Adipocyte (in vitro differentiated cells): ENCODE measurements around the gene RSL1D1.
"Not testable (repeated sequence)": the region's sequence is repeated elsewhere in the genome, so short reads cannot be mapped to it uniquely, and the experiment has no call there.

Experiments
- DNase-seq: peaks from one replicate; pipeline ENCODE4 v3.0.0-alpha.2; 2015; ENCODE audit warnings: low read depth
- H3K27me3 ChIP-seq: replicated peaks from 2 replicates; pipeline ENCODE4 v1.7.0; 2013; ENCODE audit warnings: mild to moderate bottlenecking, low read length, moderate library complexity; ENCODE audit not compliant: control insufficient read depth, insufficient read depth
- H3K36me3 ChIP-seq: 2 replicates; pipeline ENCODE4 v1.7.0; 2013; ENCODE audit warnings: low read length, mild to moderate bottlenecking, moderate library complexity; ENCODE audit not compliant: control insufficient read depth, insufficient read depth, severe bottlenecking
- H3K4me1 ChIP-seq: 2 replicates; pipeline ENCODE4 v1.7.0; 2013; ENCODE audit warnings: mild to moderate bottlenecking, low read length, moderate library complexity; ENCODE audit not compliant: control insufficient read depth, insufficient read depth
- H3K4me3 ChIP-seq: 2 replicates; pipeline ENCODE4 v1.7.0; 2013; ENCODE audit warnings: mild to moderate bottlenecking, low read length, moderate library complexity
- H3K9ac ChIP-seq: 2 replicates; pipeline ENCODE4 v1.7.0; 2013; ENCODE audit warnings: mild to moderate bottlenecking, low read length, moderate library complexity
- H3K9me3 ChIP-seq: 2 replicates; pipeline ENCODE4 v1.7.0; 2013; ENCODE audit warnings: mild to moderate bottlenecking, low read length, moderate library complexity; ENCODE audit not compliant: control insufficient read depth

RSL1D1 gene

DNA sequence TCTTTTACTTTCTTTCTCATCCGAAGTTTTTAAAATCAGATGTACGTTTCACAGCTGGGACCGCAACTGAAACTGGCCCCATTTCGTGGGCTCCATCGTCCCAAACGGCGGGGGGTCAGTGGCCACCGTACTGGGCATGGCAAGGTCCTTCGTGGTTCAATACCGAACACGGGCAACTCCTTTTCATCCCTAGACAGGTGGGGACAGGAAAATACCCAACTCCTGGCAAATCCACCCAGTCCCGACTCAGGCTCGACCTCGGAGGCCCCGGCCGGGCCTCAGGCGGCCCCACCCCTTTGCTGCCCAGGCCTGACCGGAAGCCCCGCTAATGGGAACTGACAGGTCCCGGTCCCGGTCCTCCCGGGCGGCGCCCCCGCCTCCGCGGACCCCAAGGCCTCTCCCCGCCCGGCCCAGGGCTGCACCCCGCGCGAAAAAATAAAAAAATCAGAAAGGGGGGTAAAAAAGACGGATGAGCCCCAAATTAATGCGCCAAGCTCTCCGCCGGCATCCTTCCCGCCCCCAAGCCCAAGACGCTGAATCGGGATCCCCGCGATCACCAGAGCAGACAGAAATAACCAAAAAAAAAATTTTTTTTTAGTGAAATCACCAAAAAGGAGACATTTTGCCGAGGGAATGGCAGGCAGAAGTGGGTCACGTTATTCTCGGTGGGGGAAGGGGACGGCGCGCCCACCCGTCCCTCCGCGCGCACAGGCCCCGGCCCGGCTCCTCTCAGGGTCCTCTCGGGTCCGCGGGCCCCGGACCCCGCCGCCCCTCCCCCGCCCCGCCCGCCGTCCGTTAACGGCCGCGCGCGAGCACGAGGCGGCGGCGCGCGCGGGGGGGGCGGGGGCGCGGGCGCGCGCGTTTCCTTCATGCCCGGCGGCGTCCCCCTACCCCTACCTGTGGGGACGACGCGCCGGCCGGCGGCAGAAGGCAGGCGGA is 54.8 kb downstream of the RSL1D1 start:
- Histone ChIP-seq H3K36me3 (no peaks in the 10 kb centered on the region), H3K27me3 (no peaks in the 10 kb centered on the region), H3K4me1 (peaks cover 68% of the 10 kb centered on the region), H3K9me3 (no peaks in the 10 kb centered on the region), H3K9ac (peak overlapping the region; percentile 98), H3K4me3 (peak overlapping the region; percentile 88)
- peak; percentile 86 for DNase-seq

DNA sequence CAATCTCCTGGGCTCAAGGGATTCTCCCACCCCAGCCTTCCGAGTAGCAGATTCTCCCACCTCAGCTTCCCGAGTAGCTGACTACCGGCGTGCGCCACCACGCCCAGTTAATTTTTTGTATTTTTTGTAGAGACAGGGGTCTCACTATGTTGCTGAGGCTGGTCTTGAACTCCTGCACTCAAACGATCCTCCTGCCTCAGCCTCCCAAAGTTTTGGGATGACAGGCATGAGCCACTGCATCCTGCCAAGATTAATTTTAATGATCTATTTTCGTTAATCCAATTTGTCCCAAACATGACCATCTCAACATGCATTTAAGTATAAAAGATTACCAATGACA is 55.5 kb downstream of the RSL1D1 start:
- Histone ChIP-seq H3K9me3 (no peaks in the 10 kb centered on the region), H3K27me3 (no peaks in the 10 kb centered on the region), H3K4me1 (peaks cover 72% of the 10 kb centered on the region), H3K36me3 (no peaks in the 10 kb centered on the region), H3K4me3 (peak overlapping the region; percentile 88), H3K9ac (peak overlapping the region; percentile 98)
- no peak for DNase-seq

DNA sequence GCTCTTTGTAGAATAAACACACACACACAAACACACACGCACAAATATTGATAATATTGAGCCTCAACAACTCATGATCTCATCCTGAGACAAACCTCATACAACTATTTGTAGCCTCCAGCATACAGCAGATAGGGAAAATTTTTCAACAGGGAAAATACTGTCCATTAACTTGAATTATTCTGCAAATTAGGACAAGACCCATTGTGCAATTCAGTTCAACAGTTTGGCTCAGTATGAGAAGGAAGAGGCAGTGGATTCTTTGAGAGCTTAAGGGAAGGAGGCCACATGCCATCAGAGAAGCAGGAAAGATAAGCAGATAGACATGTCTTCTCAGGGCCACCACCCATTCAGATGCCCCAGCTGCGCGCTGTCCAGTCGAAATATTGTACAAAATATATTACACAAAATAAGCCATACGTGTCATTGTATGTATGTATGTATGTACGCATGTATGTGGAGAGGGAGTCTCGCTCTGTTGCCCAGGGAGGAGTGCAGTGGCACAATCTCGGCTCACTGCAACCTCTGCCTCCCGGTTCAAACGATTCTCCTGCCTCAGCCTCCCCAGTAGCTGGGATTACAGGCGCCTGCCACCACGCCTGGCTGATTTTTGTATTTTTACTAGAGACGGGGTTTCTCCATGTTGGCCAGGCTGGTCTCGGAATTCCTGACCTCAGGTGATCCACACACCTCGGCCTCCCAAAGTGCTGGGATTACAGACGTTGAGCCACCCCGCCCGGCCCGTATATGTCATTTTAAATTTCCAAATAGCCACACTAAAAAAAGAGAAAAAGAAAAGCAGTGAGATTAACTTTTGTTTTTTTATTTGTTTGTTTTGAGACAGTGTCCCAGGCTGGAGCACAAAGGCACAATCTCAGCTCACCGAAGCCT is 56.1 kb downstream of the RSL1D1 start:
- H3K9ac ChIP-seq = peak overlapping the region; percentile 98
- no peaks in the 10 kb centered on the region for H3K36me3 ChIP-seq
- H3K27me3 ChIP-seq = no peaks in the 10 kb centered on the region
- H3K4me1 ChIP-seq = peaks cover 72% of the 10 kb centered on the region
- DNase-seq = peak; percentile 54
- H3K9me3 ChIP-seq = no peaks in the 10 kb centered on the region
- H3K4me3 ChIP-seq = peak overlapping the region; percentile 88

DNA sequence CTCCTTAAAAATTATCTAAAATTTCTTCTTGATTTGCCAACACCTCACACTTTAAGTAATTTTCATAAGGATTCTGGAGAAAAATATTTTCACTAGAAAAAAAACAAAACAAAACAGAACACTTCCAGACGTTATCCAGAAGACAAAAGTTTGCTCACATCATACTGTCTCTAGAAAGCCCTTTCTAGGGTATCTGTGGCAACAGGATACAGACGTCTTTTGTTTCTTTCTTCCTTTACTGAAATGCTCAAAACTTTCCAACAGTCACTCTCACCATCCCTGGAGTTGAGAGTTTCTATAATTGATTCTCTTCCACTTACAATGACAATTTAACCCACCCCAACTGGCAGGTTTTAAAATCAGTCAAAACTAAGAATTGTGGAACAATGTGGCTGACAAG is 56.9 kb downstream of the RSL1D1 start:
- Histone ChIP-seq H3K4me3 (peak overlapping the region; percentile 88), H3K27me3 (no peaks in the 10 kb centered on the region), H3K4me1 (peaks cover 67% of the 10 kb centered on the region), H3K9ac (peak overlapping the region; percentile 16), H3K9me3 (no peaks in the 10 kb centered on the region), H3K36me3 (no peaks in the 10 kb centered on the region)
- no peak for DNase-seq

DNA sequence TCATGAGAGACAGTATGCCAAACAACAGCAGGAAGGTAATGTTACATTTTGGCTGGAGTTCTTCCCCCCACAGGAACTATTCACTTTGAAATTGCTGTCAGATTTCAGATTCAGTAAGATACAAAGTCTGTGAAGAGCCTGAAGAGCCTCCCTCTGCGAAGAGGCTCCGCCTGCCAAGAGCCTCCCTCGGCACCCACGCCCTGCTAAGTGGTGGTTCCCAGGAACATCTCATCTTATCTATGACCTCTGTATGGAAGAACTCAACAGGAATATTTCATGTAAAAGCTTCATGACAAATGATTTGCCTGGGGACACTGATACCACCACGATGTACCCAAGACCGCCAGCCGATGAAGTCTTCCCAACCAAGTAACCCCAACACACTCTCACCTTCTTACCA is 57.5 kb downstream of the RSL1D1 start:
- H3K4me3 ChIP-seq = peak overlapping the region; percentile 33
- peaks cover 66% of the 10 kb centered on the region for H3K4me1 ChIP-seq
- H3K9ac ChIP-seq = peak overlapping the region; percentile 16
- no peaks in the 10 kb centered on the region for H3K27me3 ChIP-seq
- H3K9me3 ChIP-seq = no peaks in the 10 kb centered on the region
- H3K36me3 ChIP-seq = no peaks in the 10 kb centered on the region
- DNase-seq = no peak

DNA sequence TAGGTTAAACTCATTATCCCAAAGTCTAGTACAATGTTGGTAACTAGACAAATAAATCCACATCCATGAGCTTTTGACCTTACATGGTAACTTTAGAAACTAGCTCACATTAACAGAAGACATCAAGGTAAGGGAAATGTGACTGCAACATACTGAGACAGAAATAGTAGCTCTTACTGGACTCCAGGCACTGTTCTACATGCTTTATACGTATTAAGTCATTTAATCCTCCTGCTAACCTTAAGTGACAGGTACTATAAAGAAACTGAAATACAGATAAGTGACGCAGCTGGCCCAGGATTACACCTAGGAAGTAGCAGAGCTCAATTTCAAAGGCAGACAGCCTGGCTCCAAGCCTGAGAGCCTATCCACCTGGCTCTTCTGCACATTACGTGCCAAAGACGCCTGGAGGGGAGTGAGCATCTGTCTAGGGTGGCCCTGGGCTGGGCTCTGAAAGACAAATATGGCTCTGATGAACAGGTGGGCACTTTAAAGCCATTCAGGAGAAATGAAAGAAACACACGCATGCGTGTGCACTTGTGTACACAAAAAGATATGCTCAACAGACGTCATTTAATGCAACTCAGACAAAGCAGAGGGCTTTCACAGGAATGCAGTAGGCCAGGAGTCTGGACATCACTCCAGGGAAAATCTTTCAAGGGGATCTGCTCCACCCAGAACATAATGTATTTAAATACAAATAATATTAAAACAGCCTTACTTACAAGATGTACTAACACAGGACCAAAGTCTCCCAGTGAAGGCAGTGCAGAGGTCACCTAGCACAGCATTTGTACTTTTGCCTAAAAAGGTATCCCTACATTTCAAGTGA is 58.7 kb downstream of the RSL1D1 start:
- H3K36me3 ChIP-seq = no peaks in the 10 kb centered on the region
- H3K4me3 ChIP-seq = no peak overlapping the region
- H3K27me3 ChIP-seq = no peaks in the 10 kb centered on the region
- H3K4me1 ChIP-seq = peaks cover 60% of the 10 kb centered on the region
- DNase-seq = no peak
- H3K9ac ChIP-seq = peak overlapping the region; percentile 3
- H3K9me3 ChIP-seq = no peaks in the 10 kb centered on the region

DNA sequence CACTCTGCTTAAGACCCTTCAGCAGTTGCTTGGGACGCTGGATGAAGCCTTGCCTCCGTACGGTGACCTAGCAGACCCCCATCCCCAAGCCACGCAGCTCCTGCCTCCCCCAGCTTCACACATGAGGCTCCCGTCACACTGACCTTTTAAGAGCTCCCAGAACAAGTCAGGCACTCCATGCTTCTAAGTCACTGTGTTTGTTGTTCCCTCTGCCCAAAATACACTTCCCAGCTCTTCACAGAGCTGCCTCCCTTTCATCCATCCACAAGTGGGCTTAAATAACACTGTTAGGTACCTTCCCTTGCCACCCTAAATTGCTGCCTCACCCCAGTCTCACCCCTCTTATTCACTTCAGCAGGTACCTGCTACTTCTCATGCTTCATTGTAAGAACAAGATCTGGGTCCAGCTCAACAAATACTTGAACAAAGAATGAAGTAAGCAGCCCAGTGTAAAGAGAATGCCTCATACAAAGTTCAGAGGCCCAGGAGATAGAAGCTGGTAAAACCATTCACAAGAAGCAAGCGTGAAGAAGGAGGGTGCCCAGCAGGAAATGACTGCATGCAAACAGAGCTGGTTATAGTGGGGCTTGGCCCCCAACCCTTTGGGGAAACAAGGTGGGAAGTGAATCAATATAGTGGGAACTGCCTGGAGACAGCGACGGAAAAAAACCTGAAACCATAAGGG is 60.1 kb downstream of the RSL1D1 start:
- DNase-seq = no peak
- peaks cover 60% of the 10 kb centered on the region for H3K4me1 ChIP-seq
- no peak overlapping the region for H3K4me3 ChIP-seq
- no peak overlapping the region for H3K9ac ChIP-seq
- H3K36me3 ChIP-seq = no peaks in the 10 kb centered on the region
- no peaks in the 10 kb centered on the region for H3K9me3 ChIP-seq
- H3K27me3 ChIP-seq = no peaks in the 10 kb centered on the region

DNA sequence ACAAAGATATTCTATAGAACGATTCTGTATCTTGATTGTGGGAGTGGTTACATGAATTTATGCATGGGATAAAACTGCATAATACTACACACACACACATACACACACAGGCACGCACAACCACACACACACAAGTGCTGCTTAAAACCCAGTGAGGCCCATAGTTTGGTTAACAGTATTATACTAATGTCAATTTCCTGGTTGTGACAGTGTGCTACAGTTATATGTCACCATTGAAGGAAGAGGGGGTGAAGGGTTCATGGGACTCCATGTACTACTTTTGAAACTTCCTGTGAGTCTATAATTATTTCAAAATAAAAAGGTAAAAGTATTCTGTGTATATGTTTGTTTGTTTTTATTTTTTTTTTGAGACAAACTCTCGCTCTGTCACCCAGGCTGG is 62.4 kb downstream of the RSL1D1 start:
- Histone ChIP-seq H3K9ac (no peak overlapping the region), H3K9me3 (no peaks in the 10 kb centered on the region), H3K36me3 (no peaks in the 10 kb centered on the region), H3K27me3 (no peaks in the 10 kb centered on the region), H3K4me3 (no peak overlapping the region), H3K4me1 (peaks cover 40% of the 10 kb centered on the region)
- DNase-seq = no peak

DNA sequence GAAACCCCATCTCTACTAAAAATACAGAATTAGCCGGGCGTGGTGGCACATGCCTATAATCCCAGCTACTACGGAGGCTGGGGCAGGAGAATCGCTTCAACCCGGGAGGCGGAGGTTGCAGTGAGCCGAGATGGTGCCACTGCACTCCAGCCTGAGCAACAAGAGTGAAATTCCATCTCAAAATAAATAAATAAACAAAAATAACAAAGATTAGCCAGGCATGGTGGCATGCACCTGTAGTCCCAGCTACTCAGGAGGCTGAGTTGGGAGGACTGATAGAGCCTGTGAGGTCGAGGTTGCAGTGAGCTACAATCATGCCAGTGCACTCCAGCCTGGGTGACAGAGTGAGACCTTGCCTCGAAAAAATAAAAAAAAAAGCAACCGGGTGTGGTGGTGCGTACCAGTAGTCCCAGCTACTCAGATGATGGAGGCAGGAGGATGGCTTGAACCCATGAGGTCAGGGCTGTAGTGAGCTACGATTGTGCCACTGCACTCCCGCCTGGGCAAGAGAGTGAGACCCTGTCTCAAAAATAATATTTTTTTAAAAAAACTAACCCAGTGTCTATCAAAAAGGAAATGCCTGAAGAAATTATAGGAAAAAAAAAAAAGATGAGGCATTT is 66.3 kb downstream of the RSL1D1 start:
- H3K4me3 ChIP-seq, H3K9ac ChIP-seq, H3K9me3 ChIP-seq, H3K36me3 ChIP-seq, H3K27me3 ChIP-seq, DNase-seq: not testable (repeated sequence)
- H3K4me1 ChIP-seq = peaks cover 44% of the 10 kb centered on the region

DNA sequence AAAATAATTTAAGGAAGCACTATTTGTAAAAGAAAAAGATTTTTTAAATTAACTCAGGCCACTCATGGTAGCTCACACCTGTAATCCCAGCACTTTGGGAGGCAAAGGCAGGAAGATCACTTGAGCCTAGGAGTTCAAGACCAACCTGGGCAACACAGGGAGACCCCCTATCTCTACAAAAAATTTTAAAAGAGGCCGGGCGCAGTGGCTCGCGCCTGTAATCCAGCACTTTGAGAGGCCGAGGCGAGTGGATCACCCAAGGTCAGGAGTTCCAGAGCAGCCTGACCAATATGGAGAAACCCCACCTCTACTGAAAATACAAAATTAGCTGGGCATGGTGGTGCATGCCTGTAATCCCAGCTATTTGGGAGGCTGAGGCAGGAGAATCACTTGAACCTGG is 67.0 kb downstream of the RSL1D1 start:
- not testable (repeated sequence) for H3K9ac ChIP-seq, H3K36me3 ChIP-seq, H3K4me3 ChIP-seq, DNase-seq, H3K27me3 ChIP-seq, H3K9me3 ChIP-seq
- H3K4me1 ChIP-seq = peaks cover 44% of the 10 kb centered on the region
